HL-60 (cell line): Measurements from ENCODE around the gene TMEM238L.

Experiments
- DNase-seq, 2 experiments: peaks; one replicate each; pipeline ENCODE4 v3.0.0-alpha.2; 2010 to 2020; ENCODE audit warnings: low read depth in 1 of 2, low spot score in 1 of 2
- H3K27ac ChIP-seq: fragments of 250-450 bp; sonication (Bioruptor Pico); replicated peaks from 2 replicates; pipeline ENCODE4 v1.5.1; 2020; ENCODE audit warnings: mild to moderate bottlenecking, moderate library complexity
- H3K27me3 ChIP-seq: fragments of 250-450 bp; sonication (Bioruptor Pico); 2 replicates; pipeline ENCODE4 v1.5.1; 2021; ENCODE audit warnings: mild to moderate bottlenecking, moderate library complexity; ENCODE audit not compliant: insufficient read depth, poor library complexity, severe bottlenecking
- H3K4me3 ChIP-seq: replicated peaks from 2 replicates; pipeline ENCODE4 v1.5.1; 2011; ENCODE audit warnings: mild to moderate bottlenecking, control low read depth, low read length; ENCODE audit not compliant: insufficient read depth
- CTCF ChIP-seq: IDR thresholded peaks from one replicate; pipeline ENCODE4 v1.5.1; 2011; ENCODE audit warnings: low read length, control low read depth, inconsistent platforms; ENCODE audit not compliant: insufficient read depth
- GABPA ChIP-seq: IDR thresholded peaks from 2 replicates; pipeline ENCODE4 v1.6.1; 2012; ENCODE audit warnings: low read depth
- POLR2AphosphoS5 ChIP-seq: IDR thresholded peaks from 2 replicates; pipeline ENCODE4 v1.6.1; 2012; ENCODE audit warnings: low read depth
- SPI1 ChIP-seq: IDR thresholded peaks from 2 replicates; pipeline ENCODE4 v1.6.1; 2012; ENCODE audit warnings: low read depth, mild to moderate bottlenecking, borderline replicate concordance
- TF ChIP-seq, protein P1 (sequence below): IDR thresholded peaks from 2 replicates; pipeline ENCODE4 v1.6.1; 2012; ENCODE audit warnings: low read depth; ENCODE audit not compliant: insufficient replicate concordance

The TMEM238L gene

DNA sequence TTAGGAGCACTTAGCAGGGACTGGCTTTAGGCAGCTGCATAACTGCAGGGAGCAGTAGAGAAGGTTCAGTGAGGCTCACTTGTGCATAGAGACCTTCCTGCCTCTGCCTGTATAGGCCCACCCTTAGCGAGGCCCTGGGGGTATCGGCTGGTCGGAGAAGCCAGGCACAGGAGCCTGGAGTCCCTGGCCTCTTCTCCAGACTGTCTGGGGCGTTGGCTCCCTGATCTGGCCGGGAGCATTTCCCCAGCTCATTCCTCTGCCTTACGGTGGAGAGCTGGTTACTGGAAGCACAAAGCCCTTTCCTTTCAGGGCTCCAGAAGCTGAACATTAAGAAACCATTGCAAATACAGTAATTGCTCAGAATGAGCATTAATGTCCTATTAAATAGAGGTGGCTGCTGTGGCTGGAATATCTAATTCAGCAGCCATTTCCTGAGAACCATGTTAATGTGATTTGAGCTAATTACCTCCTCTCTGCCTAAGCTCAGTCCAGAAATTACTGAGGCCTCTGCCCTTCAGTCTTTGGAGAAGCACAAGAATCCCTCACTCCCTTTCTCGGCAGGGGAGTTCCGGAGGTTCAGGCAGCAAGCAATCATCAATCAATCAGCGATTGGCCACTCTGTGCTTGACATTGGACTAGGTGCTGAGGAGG is 55.2 kb downstream of the TMEM238L start:
- Histone ChIP-seq H3K27me3 (no peaks in the 10 kb centered on the region), H3K27ac (no peak overlapping the region), H3K4me3 (no peak overlapping the region)
- TF ChIP-seq, protein P1, sequence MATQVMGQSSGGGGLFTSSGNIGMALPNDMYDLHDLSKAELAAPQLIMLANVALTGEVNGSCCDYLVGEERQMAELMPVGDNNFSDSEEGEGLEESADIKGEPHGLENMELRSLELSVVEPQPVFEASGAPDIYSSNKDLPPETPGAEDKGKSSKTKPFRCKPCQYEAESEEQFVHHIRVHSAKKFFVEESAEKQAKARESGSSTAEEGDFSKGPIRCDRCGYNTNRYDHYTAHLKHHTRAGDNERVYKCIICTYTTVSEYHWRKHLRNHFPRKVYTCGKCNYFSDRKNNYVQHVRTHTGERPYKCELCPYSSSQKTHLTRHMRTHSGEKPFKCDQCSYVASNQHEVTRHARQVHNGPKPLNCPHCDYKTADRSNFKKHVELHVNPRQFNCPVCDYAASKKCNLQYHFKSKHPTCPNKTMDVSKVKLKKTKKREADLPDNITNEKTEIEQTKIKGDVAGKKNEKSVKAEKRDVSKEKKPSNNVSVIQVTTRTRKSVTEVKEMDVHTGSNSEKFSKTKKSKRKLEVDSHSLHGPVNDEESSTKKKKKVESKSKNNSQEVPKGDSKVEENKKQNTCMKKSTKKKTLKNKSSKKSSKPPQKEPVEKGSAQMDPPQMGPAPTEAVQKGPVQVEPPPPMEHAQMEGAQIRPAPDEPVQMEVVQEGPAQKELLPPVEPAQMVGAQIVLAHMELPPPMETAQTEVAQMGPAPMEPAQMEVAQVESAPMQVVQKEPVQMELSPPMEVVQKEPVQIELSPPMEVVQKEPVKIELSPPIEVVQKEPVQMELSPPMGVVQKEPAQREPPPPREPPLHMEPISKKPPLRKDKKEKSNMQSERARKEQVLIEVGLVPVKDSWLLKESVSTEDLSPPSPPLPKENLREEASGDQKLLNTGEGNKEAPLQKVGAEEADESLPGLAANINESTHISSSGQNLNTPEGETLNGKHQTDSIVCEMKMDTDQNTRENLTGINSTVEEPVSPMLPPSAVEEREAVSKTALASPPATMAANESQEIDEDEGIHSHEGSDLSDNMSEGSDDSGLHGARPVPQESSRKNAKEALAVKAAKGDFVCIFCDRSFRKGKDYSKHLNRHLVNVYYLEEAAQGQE = no peak
- TF ChIP-seq SPI1 = no peak
- TF ChIP-seq GABPA = no peak
- no peak for TF ChIP-seq CTCF
- no peak for TF ChIP-seq POLR2AphosphoS5
- no peak for DNase-seq

- TF ChIP-seq, protein P1 = no peak
- TF ChIP-seq POLR2AphosphoS5 = no peak
- TF ChIP-seq GABPA = no peak
- no peak for TF ChIP-seq SPI1
- no peak for TF ChIP-seq CTCF
- no peak for DNase-seq
- Histone ChIP-seq H3K27me3 (no peaks in the 10 kb centered on the region), H3K27ac (no peak overlapping the region), H3K4me3 (no peak overlapping the region)
Observed at GRCh38 chr17:10745231-10745630, 58.7 kb downstream of the TMEM238L start.
